Measurements from ENCODE around the gene ARFIP1. TPM values are rescaled to one million over a fixed set of nuclear protein-coding genes. Genes with fewer than 3 reads are reported as not detected.
"Not testable (repeated sequence)": the region's sequence is repeated elsewhere in the genome, so short reads cannot be mapped to it uniquely, and the experiment has no call there.

Gene ARFIP1
- total RNA-seq, 1 donor from 2014 or later = 14.3 TPM

- ATAC-seq = no peak
- DNase-seq = no peak
- intact Hi-C loops (cut with micrococcal nuclease) = no loop called here
These were observed 98.1 kb downstream of the ARFIP1 start for GRCh38 chr4:152877868-152878267.

- intact Hi-C loops (cut with micrococcal nuclease) = no loop called here
- no peak for DNase-seq
- no peak for ATAC-seq
These were observed 100.5 kb downstream of the ARFIP1 start for GRCh38 chr4:152880263-152880662.

GRCh38 chr4:152881974-152882373, 102.2 kb downstream of the ARFIP1 start:
- DNase-seq (no peak), ATAC-seq (no peak)
- intact Hi-C loops (cut with micrococcal nuclease) = no loop called here

GRCh38 chr4:152885185-152885584, 105.4 kb downstream of the ARFIP1 start:
- intact Hi-C loops (cut with micrococcal nuclease) = no loop called here
- no peak for ATAC-seq
- no peak for DNase-seq

- ATAC-seq = no peak
- intact Hi-C loops (cut with micrococcal nuclease) = no loop called here
- no peak for DNase-seq
These were observed 106.4 kb downstream of the ARFIP1 start for GRCh38 chr4:152886201-152886600.

- ATAC-seq = no peak
- intact Hi-C loops (cut with micrococcal nuclease) = no loop called here
These were observed 108.2 kb downstream of the ARFIP1 start for GRCh38 chr4:152887981-152888380.

GRCh38 chr4:152892974-152893373, 113.2 kb downstream of the ARFIP1 start:
- intact Hi-C loops (cut with micrococcal nuclease) = no loop called here
- DNase-seq = no peak
- no peak for ATAC-seq

More at GRCh38 chr4:152887981-152888380, 108.2 kb downstream of the ARFIP1 start:
- no peak for DNase-seq

- no peak for ATAC-seq
- intact Hi-C loops (cut with micrococcal nuclease) = no loop called here
- no peak for DNase-seq
These were observed 114.9 kb downstream of the ARFIP1 start for GRCh38 chr4:152894673-152895072.

- ATAC-seq (no peak), DNase-seq (no peak)
- intact Hi-C loops (cut with micrococcal nuclease) = no loop called here
These were observed 117.1 kb downstream of the ARFIP1 start for GRCh38 chr4:152896811-152897210.

- DNase-seq; intact Hi-C loops (cut with micrococcal nuclease); ATAC-seq: not testable (repeated sequence)
These were observed 118.4 kb downstream of the ARFIP1 start for GRCh38 chr4:152898133-152898532.

GRCh38 chr4:152898606-152899005, 118.9 kb downstream of the ARFIP1 start:
- no peak for ATAC-seq
- no peak for DNase-seq
- intact Hi-C loops (cut with micrococcal nuclease) = no loop called here

GRCh38 chr4:152900395-152900794, 120.6 kb downstream of the ARFIP1 start:
- DNase-seq (no peak), ATAC-seq (no peak)
- intact Hi-C loops (cut with micrococcal nuclease) = no loop called here

GRCh38 chr4:152901205-152901604, 121.5 kb downstream of the ARFIP1 start:
- DNase-seq = no peak
- ATAC-seq = no peak

GRCh38 chr4:152903658-152904057, 123.9 kb downstream of the ARFIP1 start:
- no peak for ATAC-seq
- no peak for DNase-seq
- intact Hi-C loops (cut with micrococcal nuclease) = no loop called here

More at GRCh38 chr4:152901205-152901604, 121.5 kb downstream of the ARFIP1 start:
- intact Hi-C loops (cut with micrococcal nuclease) = no loop called here

- no peak for ATAC-seq
- intact Hi-C loops (cut with micrococcal nuclease) = no loop called here
- DNase-seq = no peak
These were observed 130.1 kb downstream of the ARFIP1 start for GRCh38 chr4:152909901-152910300.

GRCh38 chr4:152910521-152910920, 130.8 kb downstream of the ARFIP1 start:
- no peak for DNase-seq
- ATAC-seq = no peak
- intact Hi-C loops (cut with micrococcal nuclease) = no loop called here

GRCh38 chr4:152917543-152918395, 138.0 kb downstream of the ARFIP1 start:
- DNase-seq (no peak), ATAC-seq (no peak)
- intact Hi-C loops (cut with micrococcal nuclease) = no loop called here

GRCh38 chr4:152919826-152920225, 140.1 kb downstream of the ARFIP1 start:
- intact Hi-C loops (cut with micrococcal nuclease) = no loop called here
- no peak for ATAC-seq
- DNase-seq = no peak

GRCh38 chr4:152920768-152921167, 141.0 kb downstream of the ARFIP1 start:
- ATAC-seq (no peak), DNase-seq (no peak)
- intact Hi-C loops (cut with micrococcal nuclease) = no loop called here

- no peak for DNase-seq
- no peak for ATAC-seq
- intact Hi-C loops (cut with micrococcal nuclease) = no loop called here
These were observed 141.5 kb downstream of the ARFIP1 start for GRCh38 chr4:152921284-152921683.

GRCh38 chr4:152925851-152926250, 146.1 kb downstream of the ARFIP1 start:
- no peak for DNase-seq
- no peak for ATAC-seq
- intact Hi-C loops (cut with micrococcal nuclease) = no loop called here

All from left ventricle myocardium superior (tissue), 1 donor.